H1 (cell line): ENCODE data around the gene SGSM1.

Experiments used
- CTCF ChIP-seq, 3 experiments: IDR thresholded peaks; 1 replicate in 2 of 3; 2 replicates in 1 of 3; pipeline versions ENCODE4 v1.5.1 to v1.6.1; 2011; ENCODE audit warnings: low read length in 3 of 3, mild to moderate bottlenecking in 3 of 3, inconsistent platforms in 2 of 3, low read depth in 1 of 3, moderate library complexity in 1 of 3; ENCODE audit not compliant: insufficient read depth in 1 of 3; ENCODE audit errors: control extremely low read depth in 1 of 3
- EP300 ChIP-seq, 2 experiments: IDR thresholded peaks; 1 replicate in 1 of 2; 2 replicates in 1 of 2; pipeline ENCODE4 v1.6.1; 2011 to 2012; ENCODE audit warnings: low read depth in 2 of 2, low read length in 2 of 2, mild to moderate bottlenecking in 2 of 2, borderline replicate concordance in 1 of 2, inconsistent platforms in 1 of 2, moderate library complexity in 1 of 2
- MAX ChIP-seq: IDR thresholded peaks from 2 replicates; pipeline ENCODE4 v1.6.1; 2012; ENCODE audit warnings: inconsistent platforms
- NRF1 ChIP-seq: IDR thresholded peaks from 2 replicates; pipeline ENCODE4 v1.6.1; 2011; ENCODE audit warnings: mild to moderate bottlenecking, low read depth, low read length, improper control_type of control experiment
- POLR2A ChIP-seq, 2 experiments: IDR thresholded peaks; 1 replicate in 1 of 2; 2 replicates in 1 of 2; pipeline ENCODE4 v1.6.1; 2011; ENCODE audit warnings: low read depth in 2 of 2, low read length in 2 of 2, mild to moderate bottlenecking in 2 of 2; ENCODE audit errors: control extremely low read depth in 1 of 2

- TF ChIP-seq NRF1: no peak
- TF ChIP-seq EP300 (IDR thresholded peaks at IDR 0.05; ENCODE audit: borderline replicate concordance in 1 of 2, low read depth in 2 of 2, low read length in 2 of 2): no peak
- TF ChIP-seq POLR2A (IDR thresholded peaks at IDR 0.05; ENCODE audit: control extremely low read depth in 1 of 2, low read depth in 2 of 2, low read length in 2 of 2): no peak
- TF ChIP-seq CTCF (IDR thresholded peaks at IDR 0.05; ENCODE audit: control extremely low read depth in 1 of 3, insufficient read depth in 1 of 3, low read depth in 1 of 3, low read length in 3 of 3): no peak
- no peak for TF ChIP-seq MAX
These were observed 169.2 kb downstream of the SGSM1 start for GRCh38 chr22:24975125-24975640.
